NOMO-1 (cell line): ENCODE measurements around the gene STMN3.

Experiments used
- DNase-seq, 2 experiments: peaks; one replicate each; lab custom pipeline; 2025; ENCODE audit not compliant: unreplicated experiment in 2 of 2; lab: John Stamatoyannopoulos, UW

STMN3 gene

GRCh38 chr20:63653041-63653973 is at the start of gene STMN3:
Gene STMN3 (minus strand): TSS chr20:63653424. CDS start chr20:63653345, 79 bp downstream.
- DNase-seq = peak; percentile 72 to 92

DNA sequence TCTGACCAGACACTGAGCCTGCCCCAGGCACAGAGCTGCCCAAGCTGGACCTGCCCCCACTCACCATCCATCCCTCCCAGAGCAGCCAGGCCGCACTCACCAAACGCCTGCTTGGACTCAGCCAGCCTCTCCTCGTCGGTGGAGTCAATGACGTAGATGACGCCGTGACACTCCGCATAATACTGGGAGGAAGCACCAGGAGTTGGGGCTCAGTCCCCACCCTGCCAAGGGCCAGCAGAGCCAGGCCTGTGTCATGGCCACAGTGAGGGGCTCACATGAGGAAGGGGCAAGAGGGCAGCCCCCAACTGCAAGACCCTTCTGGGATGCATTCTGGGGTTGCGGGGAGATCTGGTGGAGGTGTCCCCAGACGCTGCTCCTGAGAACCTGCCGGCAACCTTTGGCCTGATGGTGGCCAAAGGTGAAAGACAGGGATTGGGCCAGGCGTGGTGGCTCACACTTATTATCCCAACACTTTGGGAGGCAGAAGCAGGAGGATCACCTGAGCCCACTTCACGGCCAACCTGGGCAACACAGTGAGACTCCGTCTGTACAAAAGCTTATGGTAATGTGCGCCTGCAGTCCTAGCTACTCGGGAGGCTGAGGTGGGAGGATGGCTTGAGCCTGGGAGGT is 48.9 kb upstream of the STMN3 start:
- DNase-seq = no peak

GRCh38 chr20:63701329-63702035 is 48.3 kb upstream of the STMN3 start:
- DNase-seq = no peak

- DNase-seq = no peak
Measured at GRCh38 chr20:63701051-63701328, 47.8 kb upstream of the STMN3 start.

- DNase-seq = no peak
Measured at GRCh38 chr20:63700199-63701050, 47.2 kb upstream of the STMN3 start.

DNA sequence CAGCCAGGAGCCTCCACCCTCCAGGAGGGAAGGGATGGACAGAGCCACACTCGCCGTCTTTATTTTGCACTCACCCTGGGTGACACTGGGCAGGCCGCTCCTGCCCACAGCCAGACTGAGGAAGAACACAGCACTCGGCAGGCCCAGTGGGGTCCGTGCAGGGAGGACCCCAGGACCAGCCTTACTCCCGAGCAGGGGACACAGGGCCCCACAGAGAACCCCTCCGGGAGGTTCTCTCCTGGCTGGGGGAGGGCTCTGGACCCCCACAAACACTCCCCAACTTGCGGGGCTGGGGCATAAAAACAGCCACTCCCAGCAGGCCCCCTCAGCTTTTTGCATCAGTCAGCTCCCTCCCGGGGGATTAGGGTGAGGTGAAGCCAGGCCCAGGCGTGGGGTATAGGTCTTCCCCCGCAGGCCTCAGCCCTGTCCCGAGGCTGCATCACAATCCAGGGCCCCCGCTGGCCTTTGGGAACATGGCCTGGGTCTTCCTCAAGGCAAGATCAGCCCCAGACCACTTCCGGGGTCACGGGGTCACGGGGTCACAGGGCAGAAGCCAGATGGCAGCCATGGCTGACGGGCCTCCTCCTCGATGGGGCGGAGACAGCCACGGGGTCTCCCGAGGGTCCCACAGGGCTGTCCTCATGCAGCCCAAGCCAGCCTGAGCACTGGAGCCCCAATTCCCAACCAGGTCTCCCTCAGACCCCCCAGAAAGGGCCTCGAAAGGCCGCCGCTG is 46.4 kb upstream of the STMN3 start:
- no peak for DNase-seq

GRCh38 chr20:63698739-63699465 is 45.7 kb upstream of the STMN3 start:
- DNase-seq = no peak

- no peak for DNase-seq
Measured at GRCh38 chr20:63697868-63698545, 44.8 kb upstream of the STMN3 start.

- no peak for DNase-seq
Measured at GRCh38 chr20:63697357-63697867, 44.2 kb upstream of the STMN3 start.

DNA sequence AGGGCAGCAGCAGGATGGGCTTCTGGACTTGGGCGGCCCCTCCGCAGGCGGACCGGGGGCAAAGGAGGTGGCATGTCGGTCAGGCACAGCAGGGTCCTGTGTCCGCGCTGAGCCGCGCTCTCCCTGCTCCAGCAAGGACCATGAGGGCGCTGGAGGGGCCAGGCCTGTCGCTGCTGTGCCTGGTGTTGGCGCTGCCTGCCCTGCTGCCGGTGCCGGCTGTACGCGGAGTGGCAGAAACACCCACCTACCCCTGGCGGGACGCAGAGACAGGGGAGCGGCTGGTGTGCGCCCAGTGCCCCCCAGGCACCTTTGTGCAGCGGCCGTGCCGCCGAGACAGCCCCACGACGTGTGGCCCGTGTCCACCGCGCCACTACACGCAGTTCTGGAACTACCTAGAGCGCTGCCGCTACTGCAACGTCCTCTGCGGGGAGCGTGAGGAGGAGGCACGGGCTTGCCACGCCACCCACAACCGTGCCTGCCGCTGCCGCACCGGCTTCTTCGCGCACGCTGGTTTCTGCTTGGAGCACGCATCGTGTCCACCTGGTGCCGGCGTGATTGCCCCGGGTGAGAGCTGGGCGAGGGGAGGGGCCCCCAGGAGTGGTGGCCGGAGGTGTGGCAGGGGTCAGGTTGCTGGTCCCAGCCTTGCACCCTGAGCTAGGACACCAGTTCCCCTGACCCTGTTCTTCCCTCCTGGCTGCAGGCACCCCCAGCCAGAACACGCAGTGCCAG is 43.6 kb upstream of the STMN3 start, which contains the start of gene TNFRSF6B:
TNFRSF6B (plus strand) TSS at position 25 of the 729 bp plus-strand sequence; CDS start at position 141, 116 bp downstream.
- no peak for DNase-seq

DNA sequence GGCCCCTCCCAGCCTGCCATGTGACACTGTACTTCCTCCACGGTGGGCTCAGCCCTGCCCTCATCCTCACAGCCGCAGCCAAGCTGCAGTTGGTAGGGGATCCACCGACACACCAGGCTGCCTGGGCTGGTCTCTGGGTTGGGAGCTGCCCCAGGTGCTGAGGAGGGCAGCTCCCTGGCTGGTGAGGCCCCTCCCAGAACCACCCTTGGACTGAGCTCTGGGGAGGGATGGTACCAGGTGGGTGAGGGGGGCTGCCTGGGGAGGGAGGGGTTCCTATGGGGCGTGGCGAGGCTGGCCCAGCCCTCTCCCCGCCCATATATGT is 43.0 kb upstream of the STMN3 start:
- no peak for DNase-seq

DNA sequence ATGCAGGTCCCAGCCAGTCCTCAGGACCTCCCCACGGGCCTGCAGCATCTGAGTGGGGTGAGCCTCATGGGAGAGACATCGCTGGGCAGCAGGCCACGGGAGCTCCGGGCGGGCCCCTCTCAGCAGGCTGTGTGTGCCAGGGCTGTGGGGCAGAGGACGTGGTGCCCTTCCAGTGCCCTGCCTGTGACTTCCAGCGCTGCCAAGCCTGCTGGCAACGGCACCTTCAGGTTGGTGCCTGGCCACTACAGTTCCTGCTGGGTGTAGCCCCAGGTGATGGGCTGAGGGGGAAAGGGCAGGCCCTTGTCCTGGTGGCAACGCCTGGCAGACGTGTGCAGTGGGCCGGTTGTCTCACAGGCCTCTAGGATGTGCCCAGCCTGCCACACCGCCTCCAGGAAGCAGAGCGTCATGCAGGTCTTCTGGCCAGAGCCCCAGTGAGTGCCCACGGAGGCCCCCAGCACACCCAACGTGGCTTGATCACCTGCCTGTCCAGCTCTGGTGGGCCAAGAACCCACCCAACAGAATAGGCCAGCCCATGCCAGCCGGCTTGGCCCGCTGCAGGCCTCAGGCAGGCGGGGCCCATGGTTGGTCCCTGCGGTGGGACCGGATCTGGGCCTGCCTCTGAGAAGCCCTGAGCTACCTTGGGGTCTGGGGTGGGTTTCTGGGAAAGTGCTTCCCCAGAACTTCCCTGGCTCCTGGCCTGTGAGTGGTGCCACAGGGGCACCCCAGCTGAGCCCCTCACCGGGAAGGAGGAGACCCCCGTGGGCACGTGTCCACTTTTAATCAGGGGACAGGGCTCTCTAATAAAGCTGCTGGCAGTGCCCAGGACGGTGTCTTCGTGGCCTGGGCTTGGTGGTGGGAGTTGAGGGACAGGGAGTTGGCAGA is 42.4 kb upstream of the STMN3 start:
- DNase-seq = no peak

DNA sequence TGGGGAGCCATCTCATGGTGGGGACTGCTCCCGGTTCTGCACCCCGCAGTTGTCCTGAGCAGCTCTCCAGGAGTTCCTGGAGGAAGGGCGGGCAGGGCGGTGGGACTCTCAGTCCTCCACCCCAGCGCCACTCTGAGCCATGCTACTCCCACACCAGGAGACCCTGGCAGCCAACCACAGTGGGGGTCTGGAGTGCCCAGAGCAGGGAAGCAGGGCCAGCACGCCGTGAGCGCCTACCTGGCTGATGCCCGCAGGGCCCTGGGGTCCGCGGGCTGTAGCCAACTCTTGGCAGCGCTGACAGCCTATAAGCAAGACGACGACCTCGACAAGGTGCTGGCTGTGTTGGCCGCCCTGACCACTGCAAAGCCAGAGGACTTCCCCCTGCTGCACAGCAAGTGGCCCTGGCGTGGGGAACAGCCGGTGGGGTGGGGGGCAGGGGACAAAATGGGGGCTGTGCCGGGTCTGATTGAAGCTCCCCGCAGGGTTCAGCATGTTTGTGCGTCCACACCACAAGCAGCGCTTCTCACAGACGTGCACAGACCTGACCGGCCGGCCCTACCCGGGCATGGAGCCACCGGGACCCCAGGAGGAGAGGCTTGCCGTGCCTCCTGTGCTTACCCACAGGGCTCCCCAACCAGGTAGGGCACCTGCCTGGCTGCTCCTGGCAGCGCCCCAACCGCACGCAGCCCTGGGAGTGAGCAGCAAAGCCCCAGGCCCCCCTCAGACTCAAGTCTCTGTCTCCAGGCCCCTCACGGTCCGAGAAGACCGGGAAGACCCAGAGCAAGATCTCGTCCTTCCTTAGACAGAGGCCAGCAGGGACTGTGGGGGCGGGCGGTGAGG is 41.6 kb upstream of the STMN3 start:
- DNase-seq = no peak

- DNase-seq = no peak
Measured at GRCh38 chr20:63693733-63694583, 40.7 kb upstream of the STMN3 start.

DNA sequence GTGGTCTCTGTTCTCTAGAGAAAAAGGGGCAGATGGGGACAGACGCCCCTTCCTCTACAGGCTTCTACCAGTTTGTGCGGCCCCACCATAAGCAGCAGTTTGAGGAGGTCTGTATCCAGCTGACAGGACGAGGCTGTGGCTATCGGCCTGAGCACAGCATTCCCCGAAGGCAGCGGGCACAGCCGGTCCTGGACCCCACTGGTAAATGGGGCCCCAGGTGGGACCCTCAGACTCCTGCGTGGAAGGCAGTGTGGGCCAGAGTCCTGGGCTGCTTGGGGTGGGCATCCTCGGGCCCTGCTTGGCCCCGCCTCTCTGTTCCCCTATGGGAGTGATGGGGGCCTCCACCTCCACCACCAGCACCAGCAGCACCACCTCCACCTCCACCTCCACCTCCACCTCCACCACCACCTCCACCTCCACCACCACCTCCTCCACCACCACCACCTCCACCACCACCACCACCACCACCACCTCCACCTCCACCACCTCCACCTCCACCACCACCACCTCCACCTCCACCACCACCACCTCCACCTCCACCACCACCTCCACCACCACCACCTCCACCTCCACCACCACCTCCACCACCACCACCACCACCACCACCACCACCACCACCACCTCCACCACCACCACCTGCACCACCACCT is 40.0 kb upstream of the STMN3 start:
- DNase-seq = no peak
